ENCODE results near the gene PRUNE2.

Gene PRUNE2

DNA sequence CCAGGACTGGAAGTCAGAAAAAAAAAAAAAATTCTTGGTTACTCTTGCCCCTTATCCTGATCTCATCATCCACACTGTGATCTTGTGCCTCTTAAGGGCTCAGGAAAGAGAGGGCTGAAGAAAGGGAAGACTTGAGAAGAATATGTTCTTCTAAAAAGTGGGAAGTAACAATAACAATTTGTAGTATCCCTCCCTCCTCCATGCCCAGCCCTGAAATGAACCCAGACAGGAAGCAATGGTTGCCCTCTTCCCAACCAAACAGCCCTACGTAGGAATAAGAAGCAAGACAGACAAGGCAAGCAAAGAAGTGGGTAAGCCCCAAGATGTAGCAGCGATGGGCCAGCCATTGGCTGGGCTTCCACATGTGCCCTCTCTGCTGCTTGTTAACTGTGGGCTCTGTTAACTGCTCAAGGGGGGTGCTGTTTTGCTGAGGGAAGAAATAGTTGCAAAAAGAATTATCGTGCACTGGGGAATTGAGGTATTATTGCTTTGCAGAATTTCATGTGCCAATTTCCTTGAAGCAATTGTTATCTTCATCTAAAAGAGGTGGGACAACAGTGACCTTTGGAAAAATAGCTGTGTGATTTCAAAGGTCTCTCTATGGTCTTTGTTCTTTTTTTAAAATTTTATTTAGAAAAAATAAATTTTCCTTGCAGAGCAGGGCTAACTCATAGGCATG lies 288.3 kb downstream of the PRUNE2 start:
- in situ Hi-C loops (cut with HindIII; ENCODE audit: low sequenced_read_pairs), result no loop called here
- TF ChIP-seq CTCF (IDR thresholded peaks at IDR 0.05; ENCODE audit: low read depth, low read length, missing control alignments), result no peak
- no peak overlapping the region for H3K4me3 ChIP-seq (ENCODE audit: low read depth, low read length)
- no peak for DNase-seq (ENCODE audit: low read depth)

- H3K4me3 ChIP-seq (ENCODE audit: low read depth, low read length), result no peak overlapping the region
- no peak for DNase-seq (ENCODE audit: low read depth)
- in situ Hi-C loops (cut with HindIII; ENCODE audit: low sequenced_read_pairs), result no loop called here
- no peak for TF ChIP-seq CTCF (IDR thresholded peaks at IDR 0.05; ENCODE audit: low read depth, low read length, missing control alignments)
These were observed 289.1 kb downstream of the PRUNE2 start for GRCh38 chr9:76616780-76617179.

DNA sequence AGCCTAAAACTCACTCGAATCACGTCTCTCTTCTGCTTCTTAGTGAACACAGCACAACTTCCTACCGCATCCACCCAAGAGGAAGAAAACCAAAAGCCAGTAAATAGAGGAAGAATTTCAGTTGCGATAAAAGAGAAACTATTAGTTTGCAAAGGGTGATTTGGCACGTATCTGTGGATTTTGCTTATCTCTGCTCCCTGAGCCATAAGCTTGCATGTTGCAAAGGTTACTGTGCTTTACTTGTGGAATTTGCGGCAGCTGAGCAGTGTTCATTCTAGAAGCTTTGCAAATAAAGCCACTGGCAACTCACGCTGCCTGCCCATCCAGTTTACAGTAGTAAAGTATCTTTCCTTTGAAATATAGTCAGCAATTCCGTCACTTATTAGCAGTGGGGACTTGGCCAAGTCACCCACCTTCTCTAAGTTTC lies 290.7 kb downstream of the PRUNE2 start:
- in situ Hi-C loops (cut with HindIII; ENCODE audit: low sequenced_read_pairs), result no loop called here
- no peak for DNase-seq (ENCODE audit: low read depth)
- H3K4me3 ChIP-seq (ENCODE audit: low read depth, low read length), result no peak overlapping the region
- no peak for TF ChIP-seq CTCF (IDR thresholded peaks at IDR 0.05; ENCODE audit: low read depth, low read length, missing control alignments)

GRCh38 chr9:76613974-76614373 lies 291.9 kb downstream of the PRUNE2 start:
- H3K4me3 ChIP-seq (ENCODE audit: low read depth, low read length), result no peak overlapping the region
- in situ Hi-C loops (cut with HindIII; ENCODE audit: low sequenced_read_pairs), result no loop called here
- no peak for TF ChIP-seq CTCF (IDR thresholded peaks at IDR 0.05; ENCODE audit: low read depth, low read length, missing control alignments)
- DNase-seq (ENCODE audit: low read depth), result no peak

DNA sequence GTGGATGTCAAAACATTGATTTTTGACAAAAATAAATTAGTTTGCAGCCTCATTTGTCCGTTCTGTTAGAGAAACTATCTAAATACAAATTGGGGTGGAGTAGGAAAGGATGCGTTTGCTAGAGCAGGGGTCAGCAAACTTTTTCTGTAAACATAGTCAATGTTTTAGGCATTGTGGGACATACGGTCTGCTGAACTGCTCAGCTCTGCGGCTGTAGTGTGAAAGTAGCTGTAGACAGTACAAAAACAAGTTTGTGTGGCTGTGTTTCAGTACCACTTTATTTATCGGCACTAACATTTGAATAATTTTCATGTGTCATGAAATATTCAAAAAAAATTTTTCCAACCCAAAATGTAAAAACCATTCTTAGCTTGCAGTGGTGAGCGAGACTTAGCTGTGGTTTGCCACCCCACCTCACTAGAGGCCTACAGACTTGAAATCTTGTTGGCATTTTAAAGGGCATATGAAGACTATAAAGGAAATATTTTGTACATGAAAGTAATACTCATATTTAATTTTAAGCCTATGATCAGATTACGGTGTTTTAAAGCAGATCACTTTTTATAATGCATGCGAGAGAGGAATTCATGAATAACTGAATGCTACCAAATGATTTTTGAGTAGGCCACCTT lies 292.6 kb downstream of the PRUNE2 start:
- no peak overlapping the region for H3K4me3 ChIP-seq (ENCODE audit: low read depth, low read length)
- TF ChIP-seq CTCF (IDR thresholded peaks at IDR 0.05; ENCODE audit: low read depth, low read length, missing control alignments), result no peak
- in situ Hi-C loops (cut with HindIII; ENCODE audit: low sequenced_read_pairs), result no loop called here
- no peak for DNase-seq (ENCODE audit: low read depth)

DNA sequence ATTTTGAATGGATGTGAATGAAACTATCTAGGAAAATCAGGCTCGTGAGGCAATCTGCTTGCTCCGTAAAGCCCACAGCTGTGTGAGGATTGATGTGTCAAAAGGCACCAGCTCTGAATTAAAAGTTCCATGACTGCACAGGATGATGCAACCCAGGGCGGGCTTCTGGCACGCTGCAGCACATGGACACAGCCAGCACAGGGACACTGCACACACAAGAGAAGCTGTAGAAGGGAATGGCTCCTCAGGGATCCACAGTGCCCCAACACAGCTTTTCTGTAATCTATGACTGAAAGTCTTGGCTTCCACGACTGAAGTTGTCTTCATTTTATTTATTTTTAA lies 295.9 kb downstream of the PRUNE2 start:
- no peak overlapping the region for H3K4me3 ChIP-seq (ENCODE audit: low read depth, low read length)
- in situ Hi-C loops (cut with HindIII; ENCODE audit: low sequenced_read_pairs), result no loop called here
- no peak for TF ChIP-seq CTCF (IDR thresholded peaks at IDR 0.05; ENCODE audit: low read depth, low read length, missing control alignments)
- no peak for DNase-seq (ENCODE audit: low read depth)

Data from astrocyte of the cerebellum (primary cell).